Gastroesophageal sphincter (tissue), 3 donors: ENCODE data around the gene GTF3C1.

ENCODE experiments used
- CTCF ChIP-seq, 4 experiments: fragments of 200-600 bp in 2 of 4; fragments of 450-650 bp in 2 of 4; sonication (generic) in 1 of 4; IDR thresholded peaks; one replicate each; pipeline ENCODE4 v1.5.1; 2017 to 2019; ENCODE audit warnings: antibody characterized with exemption in 4 of 4, mild to moderate bottlenecking in 2 of 4, moderate library complexity in 2 of 4
- EP300 ChIP-seq: sonication (generic); formaldehyde crosslinking; IDR thresholded peaks from one replicate; pipeline ENCODE4 v1.6.1; 2017; ENCODE audit warnings: antibody characterized with exemption, mild to moderate bottlenecking

- no peak for TF ChIP-seq EP300
- TF ChIP-seq CTCF (IDR thresholded peaks at IDR 0.05) = no peak
Measured at GRCh38 chr16:27579087-27579980, 29.6 kb upstream of the GTF3C1 start.
